Fibroblast of skin of back (primary cell): ENCODE results near the gene POC1B.
"Not testable (repeated sequence)": the region's sequence is repeated elsewhere in the genome, so short reads cannot be mapped to it uniquely, and the experiment has no call there.

ENCODE experiments used
- DNase-seq: peaks from one replicate; pipeline ENCODE4 v3.0.0-alpha.2; 2013

Gene POC1B

DNA sequence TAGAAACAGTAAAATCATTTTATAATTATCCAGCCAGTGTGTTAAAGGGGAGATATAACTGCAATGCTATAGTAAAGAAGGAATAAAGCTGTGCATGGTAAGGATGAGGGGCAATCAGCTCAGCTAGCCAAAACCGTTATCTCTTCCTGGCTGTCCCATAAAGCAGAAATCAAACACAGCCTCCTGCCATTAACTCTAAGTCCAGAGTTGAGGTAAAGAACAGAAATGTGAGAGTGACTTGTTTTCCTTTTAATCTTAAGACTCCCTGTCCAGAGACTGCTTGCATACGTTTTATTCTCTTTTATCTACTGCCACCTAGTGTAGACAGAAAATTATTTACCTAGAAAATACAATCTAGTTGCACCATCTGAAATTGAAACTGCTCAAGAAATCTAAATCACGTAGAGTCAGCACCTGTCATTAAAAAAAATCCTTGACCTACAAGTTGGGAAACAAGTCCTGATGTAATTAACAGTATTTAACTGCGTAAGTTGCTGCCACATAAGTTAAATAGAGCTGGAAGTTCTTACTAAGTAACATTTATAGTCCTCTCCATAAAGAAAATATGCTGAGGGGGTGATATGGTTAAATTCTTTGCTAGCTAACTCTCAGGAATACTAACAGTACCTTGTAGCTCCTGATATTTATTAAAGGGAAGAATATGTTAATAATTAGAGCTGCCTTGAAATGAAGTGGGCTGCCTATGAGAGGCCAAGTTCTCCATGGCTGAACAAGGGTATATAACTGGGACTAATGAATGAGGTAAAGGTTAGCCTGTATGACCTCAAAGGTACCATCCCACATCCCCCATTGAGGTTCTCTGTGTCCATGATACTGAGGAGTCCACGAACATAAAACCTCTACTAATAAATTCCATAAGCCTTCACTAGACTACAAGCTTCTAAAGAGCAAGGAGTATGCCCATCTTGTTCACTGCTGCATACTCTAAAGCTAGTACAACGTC is 63.9 kb downstream of the POC1B start:
- peak; percentile 60 for DNase-seq

DNA sequence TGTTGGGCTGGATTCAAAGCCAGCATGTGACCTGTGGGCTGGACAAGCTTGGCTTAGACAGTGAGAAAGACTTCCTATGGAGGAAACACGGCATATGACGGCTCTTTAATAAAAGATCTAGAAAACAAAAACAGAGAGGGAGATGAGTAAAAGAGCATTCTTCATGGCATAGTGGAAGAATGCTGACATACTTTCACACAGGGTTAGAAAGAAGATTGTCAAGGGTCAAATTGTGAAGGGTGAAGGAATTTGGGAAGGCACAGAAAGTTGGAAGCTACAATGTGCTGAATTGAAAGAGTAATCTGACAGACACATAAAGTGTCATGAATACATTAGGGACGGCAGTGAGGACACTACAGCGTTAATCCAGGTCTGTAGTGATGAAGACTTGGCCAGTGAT is 64.7 kb downstream of the POC1B start:
- peak; percentile 40 for DNase-seq

DNA sequence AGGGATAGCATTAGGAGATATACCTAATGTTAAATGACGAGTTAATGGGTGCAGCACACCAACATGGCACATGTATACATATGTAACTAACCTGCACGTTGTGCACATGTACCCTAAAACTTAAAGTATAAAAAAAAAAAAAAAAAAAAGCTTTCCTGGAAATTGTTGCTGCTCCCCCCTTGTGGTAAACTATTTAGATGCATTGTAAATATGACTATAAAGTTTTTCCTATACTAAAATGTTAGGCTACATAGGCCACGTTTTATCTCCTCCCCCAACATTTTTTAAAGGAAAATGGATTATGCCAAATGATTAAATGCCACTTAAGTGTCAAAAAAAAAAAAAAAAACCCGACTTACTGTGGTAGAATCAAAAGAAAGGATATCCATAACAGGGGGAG is 66.6 kb downstream of the POC1B start:
- DNase-seq: not testable (repeated sequence)

DNA sequence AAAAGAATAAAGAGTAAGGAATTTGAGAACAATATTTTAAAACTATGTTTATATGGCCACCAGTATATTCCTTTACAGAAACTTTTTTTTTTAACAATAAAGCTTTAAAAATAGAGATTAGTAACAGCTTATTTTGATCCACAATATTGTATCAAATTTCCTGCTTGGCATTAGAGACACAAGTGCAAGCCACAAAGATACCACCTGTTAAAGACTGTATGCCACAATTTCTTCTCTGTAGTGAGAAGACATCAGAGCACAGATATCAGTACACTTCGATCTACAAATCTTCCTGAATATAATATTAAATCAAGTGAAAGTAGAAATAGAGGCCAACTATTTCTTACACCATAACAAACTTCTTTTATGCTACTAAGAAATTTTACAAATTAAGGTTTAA is 69.3 kb downstream of the POC1B start:
- DNase-seq: no peak

DNA sequence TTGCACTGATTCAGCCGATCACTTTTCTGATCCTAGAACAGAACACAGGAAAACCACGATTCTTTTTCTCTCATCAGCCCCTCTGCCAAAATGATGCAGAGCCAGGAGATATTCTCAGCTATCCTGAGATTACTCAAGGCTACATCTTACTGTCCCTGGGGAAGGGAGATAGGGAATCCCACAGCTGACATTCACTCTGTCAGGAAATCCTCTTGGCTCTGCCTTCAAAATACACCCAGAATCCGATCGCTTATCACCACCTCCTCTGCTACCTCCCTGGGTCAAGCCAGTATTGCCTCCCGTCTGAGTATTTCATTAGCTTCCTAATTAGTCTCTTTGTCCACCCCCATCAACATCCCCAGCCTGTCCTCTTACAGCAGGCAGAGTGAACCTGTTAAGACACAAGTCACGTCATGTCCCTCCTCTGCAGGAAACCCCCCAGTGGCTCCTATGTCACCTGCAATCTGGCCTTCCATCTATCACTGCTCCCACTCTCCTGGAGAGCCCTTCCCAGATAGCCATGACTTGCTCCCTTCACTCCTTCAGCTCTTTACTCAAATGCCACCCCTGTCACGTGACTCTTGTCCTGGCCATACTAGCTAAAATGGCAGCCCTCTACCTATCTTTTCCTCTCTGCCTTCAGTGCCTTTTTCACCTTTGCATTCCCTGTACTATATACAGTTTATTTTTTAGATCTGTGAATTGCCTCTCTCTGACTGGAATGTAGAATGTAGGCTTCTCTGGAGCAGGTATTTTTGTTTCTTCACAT is 71.6 kb downstream of the POC1B start:
- peak; percentile 37 for DNase-seq

DNA sequence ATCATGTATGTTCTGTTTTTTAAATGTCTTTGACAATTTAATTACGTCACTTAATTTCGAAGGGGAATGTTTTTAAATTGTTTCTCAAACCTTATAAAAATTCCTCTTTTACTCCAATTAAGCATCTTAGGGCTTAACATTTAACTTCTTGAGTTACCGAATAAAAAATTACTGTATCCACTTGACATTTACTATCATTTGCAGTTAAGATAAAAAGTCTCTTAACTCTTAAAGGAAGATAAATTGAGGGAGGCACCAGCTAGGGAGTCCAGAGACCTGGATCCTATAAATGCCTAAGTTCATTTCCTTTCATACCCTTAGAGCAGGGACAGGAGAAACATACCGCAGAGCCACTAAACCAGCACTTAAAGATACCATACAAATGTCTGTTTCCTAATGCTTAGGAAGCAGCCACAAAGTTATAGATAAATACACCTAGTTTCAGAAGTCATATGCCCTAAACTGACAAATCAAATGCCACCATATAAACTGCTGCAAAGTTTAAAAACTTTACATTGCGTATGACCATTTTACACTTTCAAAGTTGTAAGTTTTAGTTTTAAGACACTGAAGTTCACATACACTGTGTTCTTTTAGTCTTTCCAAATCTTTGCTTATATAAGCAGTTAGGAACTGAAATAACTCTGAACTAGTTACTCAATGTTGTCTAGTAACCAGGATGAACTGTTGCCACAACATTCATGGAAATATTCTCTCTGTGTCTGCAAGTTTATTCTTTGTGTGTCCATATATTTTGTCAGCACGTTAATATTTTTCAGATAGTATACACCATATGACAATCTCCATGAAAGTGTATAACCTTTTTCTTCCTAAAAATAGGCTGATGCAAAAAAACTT is 72.5 kb downstream of the POC1B start:
- peak; percentile 71 for DNase-seq

DNA sequence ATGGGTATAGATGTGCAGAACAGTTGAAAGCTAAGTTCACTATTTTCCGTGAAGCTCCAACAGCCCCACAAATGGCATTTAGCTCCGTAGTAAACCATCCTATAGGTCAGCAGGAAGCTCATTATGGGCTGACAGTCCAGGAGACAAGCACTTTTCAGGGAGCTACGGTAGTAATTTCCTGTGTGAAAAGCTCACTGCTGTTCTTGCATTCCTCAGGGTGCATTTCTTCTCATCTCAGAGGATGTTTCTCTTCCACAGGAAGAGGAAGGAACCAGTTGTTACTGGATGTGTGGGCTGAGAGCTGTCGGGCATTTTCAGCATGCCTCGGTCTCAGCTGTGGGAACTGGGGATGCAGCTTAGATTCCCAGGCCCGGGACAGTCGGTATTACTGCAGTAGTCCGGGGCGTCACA is 74.0 kb downstream of the POC1B start:
- peak; percentile 85 for DNase-seq

DNA sequence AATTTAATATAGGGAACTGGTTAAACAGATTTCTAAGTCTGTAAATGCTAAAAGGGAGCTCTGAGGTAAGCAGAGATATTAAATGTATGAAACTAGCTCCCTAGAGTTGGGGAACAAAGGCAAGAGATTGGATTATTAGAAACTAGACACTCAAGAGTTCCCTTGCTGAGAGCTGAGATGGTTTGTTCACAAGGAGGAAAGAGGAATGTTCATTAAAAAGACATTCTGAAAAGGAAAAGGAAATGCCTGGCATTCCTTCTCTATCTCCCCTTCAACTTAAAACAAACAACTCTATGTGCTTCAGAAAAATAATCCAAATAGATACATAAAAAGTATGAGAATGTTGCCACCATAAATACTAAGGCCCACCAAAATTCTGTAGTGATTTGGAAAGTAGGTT is 74.9 kb downstream of the POC1B start:
- DNase-seq: peak; percentile 87

DNA sequence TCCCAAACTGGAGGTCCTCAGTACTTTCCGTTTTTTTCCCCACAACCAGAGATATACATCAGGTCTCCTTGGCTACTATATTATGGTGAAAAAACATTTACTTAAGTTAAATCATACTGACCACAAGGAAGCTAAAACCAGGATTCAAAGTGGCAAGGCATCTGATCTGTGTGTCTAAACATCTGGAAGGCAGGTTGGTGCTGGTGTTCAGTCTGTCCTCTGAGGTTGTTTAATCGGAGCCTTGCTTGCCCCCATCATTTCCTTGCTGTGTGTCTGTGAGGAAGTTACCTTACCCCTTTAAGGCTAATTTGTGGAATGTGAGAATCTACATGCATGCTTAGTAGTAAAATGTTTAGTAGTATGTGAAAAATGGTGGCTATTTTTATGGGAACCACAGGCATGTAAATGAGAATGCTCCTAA is 76.9 kb downstream of the POC1B start:
- DNase-seq: peak; percentile 77

DNA sequence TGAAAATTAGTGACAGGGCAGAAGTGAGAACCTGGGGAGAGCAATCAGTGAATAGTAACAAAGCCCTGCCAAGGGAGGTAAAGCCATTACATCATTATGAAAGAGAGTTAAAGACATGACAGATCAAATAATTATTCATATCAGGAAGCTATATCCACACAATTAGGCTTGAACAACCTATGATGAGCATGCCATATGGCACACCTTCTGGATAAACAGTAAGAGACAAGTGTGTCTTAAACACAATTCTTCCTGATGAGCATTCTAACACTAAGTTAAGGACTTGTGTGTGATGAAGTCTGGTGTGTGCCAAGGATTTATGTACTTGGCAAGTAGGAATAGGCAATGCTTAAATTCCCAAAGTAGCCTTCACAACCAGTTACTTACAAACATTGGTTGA is 77.3 kb downstream of the POC1B start:
- DNase-seq: no peak

DNA sequence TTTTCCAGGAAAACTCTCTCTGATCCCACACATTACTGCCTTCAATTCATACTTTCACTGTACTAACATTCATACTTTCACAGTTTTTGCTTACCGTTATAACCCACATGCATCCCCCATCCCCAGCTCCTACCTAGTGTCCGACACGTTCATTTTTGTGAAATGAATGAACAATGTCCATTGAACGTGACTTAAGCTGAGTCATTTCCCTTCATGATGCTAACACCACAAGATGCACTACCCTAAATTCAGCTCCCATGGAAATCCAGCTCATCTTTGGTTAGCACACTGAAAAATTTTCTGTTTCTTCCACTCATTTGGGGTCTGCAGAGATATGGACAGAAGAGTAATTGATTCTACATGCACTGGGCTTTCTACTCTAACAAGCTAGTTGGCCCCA is 85.9 kb downstream of the POC1B start:
- peak; percentile 62 for DNase-seq

DNA sequence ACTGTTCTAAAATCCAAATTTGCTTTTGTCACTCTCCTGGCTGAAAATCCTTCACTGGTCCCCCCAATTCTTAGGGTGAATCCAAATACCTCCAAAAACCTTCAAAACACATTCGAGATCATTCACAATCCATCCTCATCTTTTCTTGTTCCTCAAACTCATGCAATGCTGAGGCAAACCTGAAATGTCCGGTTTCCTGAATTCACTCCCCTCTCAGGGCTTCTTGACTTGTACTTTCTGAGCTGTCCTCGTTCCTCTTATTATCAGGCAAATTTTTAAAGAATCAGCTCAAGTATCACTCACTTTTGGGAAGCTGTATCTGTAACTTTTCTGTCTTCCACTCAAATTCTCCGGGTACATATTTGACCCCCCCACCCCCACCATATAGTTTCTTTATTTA is 88.6 kb downstream of the POC1B start:
- no peak for DNase-seq

DNA sequence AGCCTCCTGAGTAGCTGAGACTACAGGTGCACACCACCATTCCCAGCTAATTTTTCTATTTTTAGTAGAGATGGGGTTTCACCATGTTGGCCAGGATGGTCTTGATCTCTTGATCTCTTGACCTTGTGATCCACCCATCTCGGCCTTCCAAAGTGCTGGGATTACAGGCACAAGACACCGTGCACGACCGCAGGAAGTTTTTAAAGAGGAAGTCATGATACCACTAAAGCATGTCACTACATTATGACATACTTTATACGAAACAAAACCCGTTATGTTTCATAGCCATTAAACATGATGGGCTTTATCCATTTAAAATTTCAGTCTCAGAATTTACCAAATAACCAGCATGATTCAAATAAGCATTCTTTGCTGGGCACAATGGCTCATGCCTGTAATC is 89.8 kb downstream of the POC1B start:
- DNase-seq: no peak

DNA sequence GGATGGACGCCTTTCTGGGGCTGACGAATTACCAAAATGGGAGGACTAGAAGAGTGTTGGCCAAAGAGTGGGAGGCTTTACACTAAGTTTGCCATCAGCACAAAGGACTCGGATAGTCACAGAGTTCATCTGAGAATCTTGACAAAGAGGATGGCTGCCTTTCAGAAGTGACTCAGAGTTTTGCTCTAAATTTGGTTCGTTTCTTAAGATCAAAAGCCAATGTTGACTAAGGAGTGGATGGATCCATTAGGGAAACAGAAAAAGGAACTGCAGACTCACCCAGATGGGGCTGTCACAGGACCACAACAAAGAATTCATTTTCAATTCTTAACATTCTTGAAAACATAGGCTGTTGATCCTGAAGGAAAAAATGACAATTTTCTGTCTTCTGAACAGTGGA is 92.2 kb downstream of the POC1B start:
- peak; percentile 56 for DNase-seq

DNA sequence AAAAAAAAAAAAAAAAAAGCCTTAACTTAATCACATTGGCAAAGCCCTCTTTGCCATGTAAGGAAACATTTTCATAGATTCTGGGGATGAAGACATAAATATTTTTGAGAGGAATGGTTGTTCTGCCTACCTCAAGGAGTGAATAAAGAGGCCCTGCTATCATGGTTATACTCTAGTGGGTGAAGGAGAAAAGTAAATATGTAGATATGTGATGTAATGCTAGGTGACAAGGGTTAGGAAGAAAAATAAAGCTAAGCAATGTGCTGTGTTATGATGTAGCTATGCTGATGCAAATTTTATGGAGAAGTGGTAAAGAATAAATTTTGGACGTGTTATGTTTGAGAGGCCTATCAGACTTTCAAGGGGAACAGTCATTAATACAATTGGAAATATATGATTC is 93.5 kb downstream of the POC1B start:
- no peak for DNase-seq

DNA sequence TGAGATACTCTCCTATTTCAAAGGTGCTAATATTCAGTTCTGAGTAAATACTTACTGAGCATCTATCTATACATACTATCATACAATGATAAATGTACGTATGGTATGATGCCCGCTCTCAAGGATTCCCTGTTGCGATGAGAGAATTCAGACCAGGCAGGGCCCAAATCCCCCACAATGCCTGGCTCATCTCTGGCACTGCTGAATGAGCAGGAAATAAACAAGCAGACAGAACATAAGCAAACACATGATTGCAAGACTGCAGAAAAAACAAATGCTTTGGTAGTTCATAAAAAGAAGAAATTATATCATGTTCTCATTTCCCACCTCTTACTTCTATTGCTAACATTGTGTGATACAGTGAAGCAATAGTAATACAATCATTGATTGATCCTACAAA is 96.3 kb downstream of the POC1B start:
- no peak for DNase-seq

DNA sequence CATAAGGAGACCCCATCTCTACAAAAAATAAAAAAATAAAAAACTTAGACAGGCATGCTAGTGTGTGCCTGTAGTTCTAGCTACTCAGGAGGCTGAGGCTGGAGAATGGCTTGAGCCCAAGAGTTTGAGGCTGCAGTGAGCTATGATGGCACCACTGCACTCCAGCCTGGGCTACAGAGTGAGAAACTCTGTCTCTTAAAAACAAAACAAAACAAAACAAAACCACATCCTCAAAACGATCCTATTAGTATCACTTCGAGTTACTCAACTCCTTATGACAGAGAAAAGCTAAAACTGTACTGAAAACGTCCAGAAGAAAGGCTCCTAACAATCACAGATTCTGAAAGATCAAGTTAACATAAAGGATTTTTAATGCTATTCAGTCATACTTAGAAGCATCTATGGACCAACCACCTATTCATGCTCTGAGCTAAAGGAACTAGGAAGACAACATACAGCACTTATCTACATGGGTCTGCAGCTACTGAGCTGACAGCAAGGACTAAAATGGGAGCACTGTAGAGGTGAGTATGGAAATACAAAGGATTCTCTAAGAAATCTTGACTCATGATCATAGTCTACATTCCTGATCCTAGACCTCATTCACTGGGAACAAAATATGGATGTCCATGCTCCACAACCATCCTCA is 98.2 kb downstream of the POC1B start:
- DNase-seq: no peak

DNA sequence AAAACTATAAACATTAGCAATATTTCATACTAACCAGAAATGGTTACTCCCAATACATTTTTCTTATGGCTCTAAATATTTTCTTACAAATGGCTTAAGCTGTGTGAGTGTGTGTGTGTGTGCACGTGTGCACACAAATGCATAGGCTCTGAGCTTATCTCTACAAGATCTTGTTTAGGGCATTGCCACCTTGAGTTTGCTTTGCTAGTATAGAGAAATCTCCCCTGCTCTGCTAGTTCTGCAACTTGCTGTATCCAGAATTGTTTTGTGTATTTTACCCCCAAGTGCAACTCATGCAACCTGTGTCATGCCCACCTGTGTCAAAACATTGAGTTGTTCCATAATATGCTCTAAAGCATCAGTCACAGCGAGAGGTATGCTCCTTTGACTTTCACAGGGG is 101.0 kb downstream of the POC1B start:
- no peak for DNase-seq

DNA sequence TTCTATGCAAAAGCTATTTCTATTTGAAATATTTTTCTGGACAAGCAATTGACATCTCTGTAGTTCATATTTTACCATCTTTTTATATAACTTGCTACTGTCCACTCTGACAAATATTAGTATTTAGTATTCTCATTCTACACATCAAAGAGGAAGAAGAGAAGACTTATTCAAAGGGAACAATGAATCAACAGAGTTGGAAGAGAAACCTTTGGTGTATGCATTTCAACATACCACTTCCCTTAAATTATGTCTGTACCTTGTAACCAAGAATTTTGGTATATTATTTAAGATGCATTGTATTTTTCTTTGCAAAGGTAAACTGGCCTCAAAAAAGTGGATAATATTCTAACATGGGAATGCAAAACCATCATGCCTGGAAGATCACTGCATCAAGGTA is 101.5 kb downstream of the POC1B start:
- no peak for DNase-seq

DNA sequence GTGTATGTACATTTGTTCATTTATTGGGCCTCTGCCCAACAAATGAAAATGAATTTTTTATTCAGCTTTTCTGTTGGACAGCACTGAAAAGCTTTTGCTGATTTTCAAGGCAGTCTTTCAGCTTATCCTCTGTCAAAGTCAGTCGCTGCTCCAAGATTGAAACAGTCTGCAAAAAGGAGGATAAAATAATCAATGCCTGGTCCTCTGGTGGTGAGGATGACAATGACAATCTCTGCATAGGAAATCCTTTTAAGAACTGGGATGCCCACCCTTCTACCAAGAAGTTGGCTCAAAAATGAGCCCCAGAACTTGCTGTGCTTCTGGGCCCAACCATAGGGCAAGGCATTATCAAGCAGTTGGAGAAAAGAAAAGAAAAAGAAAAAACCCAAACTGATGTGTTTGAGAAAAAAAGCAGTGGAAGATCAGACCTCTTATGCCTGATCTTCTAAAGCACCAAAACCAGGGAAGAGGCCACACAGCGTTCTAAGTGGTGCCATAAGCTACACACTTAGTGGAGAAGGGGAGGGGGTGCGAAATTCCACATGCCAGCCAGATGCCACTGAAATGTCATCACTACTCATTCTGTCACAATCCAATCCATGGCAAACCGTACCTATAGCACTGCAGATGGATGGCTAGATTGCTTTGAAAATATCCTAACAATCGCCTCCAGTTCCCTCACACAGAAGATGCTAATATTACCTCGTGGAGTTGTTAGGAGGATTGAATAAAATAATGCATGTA is 104.6 kb downstream of the POC1B start:
- no peak for DNase-seq

DNA sequence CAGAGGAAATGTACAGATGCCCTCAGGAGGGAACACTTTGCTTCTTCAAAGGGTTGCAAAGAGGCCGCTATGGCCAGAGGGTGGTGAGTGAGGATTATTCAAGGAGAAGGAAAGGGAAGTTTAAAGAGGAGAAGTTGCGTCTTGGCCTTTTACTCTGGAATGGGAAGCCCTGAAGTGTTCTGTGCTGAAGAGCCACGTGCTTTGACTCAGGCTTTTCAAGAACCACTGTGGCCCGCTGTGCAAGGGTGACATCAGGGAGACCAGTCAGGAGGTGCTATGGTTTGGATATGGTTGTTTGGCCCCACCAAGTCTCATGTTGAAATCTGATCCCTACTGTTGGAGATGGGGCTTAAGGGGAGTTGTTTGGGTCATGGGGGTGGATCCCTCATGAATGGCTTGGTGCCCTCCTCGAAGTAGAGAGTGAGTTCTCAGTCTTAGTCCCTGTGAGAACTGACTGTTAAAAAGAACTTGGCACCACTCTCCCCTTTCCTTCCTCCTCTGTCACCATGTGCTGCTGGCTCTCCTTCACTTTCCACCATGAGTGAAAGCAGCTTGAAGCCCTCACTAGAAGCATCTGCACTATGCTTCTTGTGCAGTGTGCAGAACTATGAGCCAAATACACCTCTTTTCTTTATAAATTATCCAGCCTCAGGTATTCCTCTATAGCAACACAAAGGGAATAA is 107.5 kb downstream of the POC1B start:
- DNase-seq: no peak
